Measurements from ENCODE around the gene SLC6A8.

Gene SLC6A8

DNA sequence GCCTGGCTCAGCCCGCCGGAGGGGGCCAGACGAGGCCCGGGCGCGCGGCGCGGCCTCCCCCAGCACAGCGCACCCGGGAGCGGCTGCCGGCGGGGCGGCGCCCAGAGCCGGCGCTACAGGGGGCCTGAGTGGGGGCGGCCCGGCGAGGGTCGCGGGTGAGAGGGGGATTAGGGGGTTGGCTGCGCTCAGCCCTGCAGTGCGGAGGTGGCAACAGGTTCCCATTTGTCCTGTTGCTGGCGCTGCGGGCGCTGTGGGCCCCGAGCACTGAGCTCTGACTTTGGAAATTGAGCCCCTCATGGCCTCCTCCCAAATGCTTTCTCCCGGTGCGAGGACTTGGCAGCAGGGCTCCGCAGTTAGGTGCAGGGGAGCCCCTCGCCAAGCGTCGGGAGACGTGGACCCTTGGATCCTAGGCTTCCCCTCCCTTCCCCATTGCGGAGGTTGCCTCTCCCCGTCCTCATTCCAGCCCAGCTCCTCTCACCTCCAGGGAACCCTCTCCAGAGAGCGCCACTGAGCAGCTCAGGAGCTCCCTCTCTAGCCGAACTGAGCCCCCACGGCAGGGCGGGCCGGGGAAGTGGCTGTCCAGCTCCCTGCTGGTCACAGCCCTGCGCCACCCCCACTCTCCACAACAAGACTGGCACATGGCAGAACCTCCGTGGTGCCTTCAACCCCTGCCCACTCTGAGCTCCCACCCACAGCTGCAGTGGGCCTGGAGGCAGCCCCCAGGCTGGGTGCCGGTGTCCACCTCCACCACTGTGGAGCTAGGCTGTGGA, 43.2 kb upstream of the SLC6A8 start:
- Histone ChIP-seq H3K27me3 (replicated peaks; ENCODE audit: control insufficient read depth, insufficient read depth, low read length) (no peaks in the 10 kb centered on the region; the same call in 1 of the 2 replicates), H3K36me3 (ENCODE audit: control insufficient read depth, insufficient read depth, low read length) (no peaks in the 10 kb centered on the region), H3K4me3 (replicated peaks; ENCODE audit: low read depth, low read length) (no peak overlapping the region)
- TF ChIP-seq, protein P1, sequence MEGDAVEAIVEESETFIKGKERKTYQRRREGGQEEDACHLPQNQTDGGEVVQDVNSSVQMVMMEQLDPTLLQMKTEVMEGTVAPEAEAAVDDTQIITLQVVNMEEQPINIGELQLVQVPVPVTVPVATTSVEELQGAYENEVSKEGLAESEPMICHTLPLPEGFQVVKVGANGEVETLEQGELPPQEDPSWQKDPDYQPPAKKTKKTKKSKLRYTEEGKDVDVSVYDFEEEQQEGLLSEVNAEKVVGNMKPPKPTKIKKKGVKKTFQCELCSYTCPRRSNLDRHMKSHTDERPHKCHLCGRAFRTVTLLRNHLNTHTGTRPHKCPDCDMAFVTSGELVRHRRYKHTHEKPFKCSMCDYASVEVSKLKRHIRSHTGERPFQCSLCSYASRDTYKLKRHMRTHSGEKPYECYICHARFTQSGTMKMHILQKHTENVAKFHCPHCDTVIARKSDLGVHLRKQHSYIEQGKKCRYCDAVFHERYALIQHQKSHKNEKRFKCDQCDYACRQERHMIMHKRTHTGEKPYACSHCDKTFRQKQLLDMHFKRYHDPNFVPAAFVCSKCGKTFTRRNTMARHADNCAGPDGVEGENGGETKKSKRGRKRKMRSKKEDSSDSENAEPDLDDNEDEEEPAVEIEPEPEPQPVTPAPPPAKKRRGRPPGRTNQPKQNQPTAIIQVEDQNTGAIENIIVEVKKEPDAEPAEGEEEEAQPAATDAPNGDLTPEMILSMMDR (IDR thresholded peaks at IDR 0.05; ENCODE audit: insufficient read depth, low read length, poor library complexity, severe bottlenecking) = no peak
- no peak for DNase-seq (ENCODE audit: extremely low read depth, insufficient read length)

DNA sequence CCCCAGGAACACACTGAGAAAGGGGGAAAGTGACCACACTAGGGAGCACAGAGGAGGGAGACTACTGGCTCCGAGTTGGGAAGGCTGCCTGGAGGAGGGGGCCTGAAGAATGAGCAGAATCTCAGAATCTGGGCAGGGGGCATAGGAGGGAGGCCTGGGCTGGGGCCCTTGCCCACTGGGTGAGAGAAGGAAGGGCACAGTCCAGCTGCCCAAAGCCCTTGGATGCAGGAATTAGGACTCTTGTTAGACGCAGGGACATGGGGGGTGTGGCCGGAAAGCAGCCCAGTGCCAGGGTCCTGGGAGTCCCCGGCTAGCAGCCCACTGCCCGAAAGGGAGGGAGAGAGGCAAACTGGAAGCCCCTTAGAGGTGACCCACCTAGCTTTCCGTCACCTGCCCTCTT, 42.6 kb upstream of the SLC6A8 start:
- Histone ChIP-seq H3K27me3 (replicated peaks; ENCODE audit: control insufficient read depth, insufficient read depth, low read length) (no peaks in the 10 kb centered on the region; the same call in 1 of the 2 replicates), H3K4me3 (replicated peaks; ENCODE audit: low read depth, low read length) (no peak overlapping the region), H3K36me3 (ENCODE audit: control insufficient read depth, insufficient read depth, low read length) (no peaks in the 10 kb centered on the region)
- TF ChIP-seq, protein P1 (IDR thresholded peaks at IDR 0.05; ENCODE audit: insufficient read depth, low read length, poor library complexity, severe bottlenecking) = no peak
- no peak for DNase-seq (ENCODE audit: extremely low read depth, insufficient read length)

DNA sequence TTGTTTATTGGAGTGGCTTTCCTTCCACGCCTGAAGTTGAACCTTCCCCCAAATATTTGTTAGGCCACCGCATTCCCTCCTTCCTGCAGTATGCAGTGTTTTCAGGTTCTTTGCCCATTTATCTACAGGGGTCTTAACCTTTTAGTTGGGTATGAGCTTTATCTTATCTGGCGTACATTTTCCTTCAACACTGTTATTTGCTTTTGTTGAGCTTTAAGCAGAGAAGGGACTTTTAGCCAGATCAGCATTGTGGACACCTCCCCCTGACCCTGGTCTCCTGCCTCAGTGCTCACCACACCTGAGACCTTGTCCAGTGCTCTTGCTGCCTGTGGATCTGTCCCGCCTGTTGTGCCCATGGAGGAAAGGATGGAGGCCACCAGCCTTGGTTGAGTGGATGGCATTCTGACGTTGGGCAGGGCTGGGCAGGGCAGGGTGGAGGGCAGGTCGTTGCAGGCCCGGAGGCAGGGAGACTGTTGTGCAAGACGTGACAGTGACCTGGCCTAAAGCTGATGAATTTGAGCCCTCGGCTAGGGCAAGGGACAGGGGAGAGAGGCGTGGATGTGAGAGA, 41.7 kb upstream of the SLC6A8 start:
- DNase-seq (ENCODE audit: extremely low read depth, insufficient read length) = no peak
- H3K27me3 ChIP-seq (replicated peaks; ENCODE audit: control insufficient read depth, insufficient read depth, low read length) = no peaks in the 10 kb centered on the region; the same call in 1 of the 2 replicates
- TF ChIP-seq, protein P1 (IDR thresholded peaks at IDR 0.05; ENCODE audit: insufficient read depth, low read length, poor library complexity, severe bottlenecking) = no peak
- H3K36me3 ChIP-seq (ENCODE audit: control insufficient read depth, insufficient read depth, low read length) = no peaks in the 10 kb centered on the region
- no peak overlapping the region for H3K4me3 ChIP-seq (replicated peaks; ENCODE audit: low read depth, low read length)

DNA sequence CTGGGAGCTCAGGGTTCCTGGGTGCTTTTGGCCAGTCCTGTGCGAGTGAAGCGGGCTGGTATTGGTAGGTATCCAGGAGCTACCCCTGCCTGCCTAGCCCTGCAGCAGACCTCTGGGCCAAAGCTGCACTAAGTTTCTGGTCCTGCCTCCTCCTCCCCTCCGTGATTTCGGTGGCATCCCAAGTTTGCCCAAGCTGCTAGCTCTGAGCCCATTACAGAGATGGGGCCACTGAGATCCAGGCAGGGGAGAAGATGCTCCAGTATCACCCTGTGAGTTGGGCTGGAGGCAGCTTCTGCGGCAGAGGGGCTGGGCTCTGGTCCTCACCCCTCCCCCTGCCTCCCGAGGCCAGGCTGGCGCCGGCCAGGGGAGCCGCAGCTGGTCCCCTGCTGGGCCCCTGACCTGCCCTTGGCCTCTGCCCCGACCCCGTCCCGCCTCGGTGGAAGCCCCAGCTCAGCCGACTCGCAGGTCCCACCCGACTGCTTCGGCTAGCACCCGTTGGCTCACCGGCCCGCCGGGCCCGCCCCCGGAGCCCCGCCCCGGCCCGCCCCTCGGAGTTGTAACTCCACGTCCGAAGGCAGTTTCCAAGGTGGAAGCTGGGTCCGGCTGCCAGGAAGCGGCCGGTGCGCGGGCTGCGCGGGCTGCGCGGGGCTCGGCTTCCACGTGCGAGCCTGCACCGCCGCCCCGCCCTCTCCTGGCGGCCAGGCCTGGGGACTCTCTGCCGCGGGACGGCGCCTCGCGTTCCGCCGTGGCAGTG, 40.9 kb upstream of the SLC6A8 start, which contains the start of gene DUSP9:
Gene DUSP9, plus strand, starts transcription at position 584 of the 754 bp plus-strand sequence. CDS start 751 bp downstream, outside the sequence.
- Histone ChIP-seq H3K4me3 (replicated peaks; ENCODE audit: low read depth, low read length) (no peak within 1 kb of the TSS), H3K36me3 (ENCODE audit: control insufficient read depth, insufficient read depth, low read length) (no peaks in the 10 kb centered on the region), H3K27me3 (replicated peaks; ENCODE audit: control insufficient read depth, insufficient read depth, low read length) (no peaks in the 10 kb centered on the region; the same call in 1 of the 2 replicates)
- no peak for DNase-seq (ENCODE audit: extremely low read depth, insufficient read length)
- TF ChIP-seq, protein P1 (IDR thresholded peaks at IDR 0.05; ENCODE audit: insufficient read depth, low read length, poor library complexity, severe bottlenecking) = no peak

DNA sequence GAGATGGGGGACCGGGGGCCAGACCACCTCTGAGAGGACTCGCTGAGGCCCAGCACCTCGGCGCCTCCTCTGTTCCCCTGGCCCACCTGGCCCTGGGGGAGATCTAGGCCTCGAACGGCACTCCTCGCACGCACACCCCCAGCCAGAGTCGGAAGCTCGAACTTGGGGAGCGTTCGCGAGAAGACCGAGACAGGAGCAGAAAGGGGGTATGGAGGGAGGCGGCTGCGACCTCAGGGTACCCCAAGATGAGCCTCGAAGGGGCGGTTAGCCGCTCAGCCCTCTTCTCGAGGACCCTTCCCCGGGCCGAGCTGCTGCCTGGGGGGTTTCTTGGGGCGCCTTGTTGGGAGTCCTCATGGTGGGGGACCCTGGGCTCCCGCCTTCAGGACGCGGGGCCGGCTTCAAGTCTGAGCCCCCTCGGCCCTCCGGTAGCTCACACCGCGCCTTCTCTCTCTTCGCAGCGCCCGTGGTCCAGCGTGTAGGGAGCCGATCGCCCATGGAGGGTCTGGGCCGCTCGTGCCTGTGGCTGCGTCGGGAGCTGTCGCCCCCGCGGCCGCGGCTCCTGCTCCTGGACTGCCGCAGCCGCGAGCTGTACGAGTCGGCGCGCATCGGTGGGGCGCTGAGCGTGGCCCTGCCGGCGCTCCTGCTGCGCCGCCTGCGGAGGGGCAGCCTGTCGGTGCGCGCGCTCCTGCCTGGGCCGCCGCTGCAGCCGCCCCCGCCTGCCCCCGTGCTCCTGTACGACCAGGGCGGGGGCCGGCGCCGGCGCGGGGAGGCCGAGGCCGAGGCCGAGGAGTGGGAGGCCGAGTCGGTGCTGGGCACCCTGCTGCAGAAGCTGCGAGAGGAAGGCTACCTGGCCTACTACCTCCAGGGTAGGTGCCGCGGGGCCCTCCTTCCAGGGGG, 40.0 kb upstream of the SLC6A8 start:
- TF ChIP-seq, protein P1 (IDR thresholded peaks at IDR 0.05; ENCODE audit: insufficient read depth, low read length, poor library complexity, severe bottlenecking) = no peak
- no peak for DNase-seq (ENCODE audit: extremely low read depth, insufficient read length)
- H3K27me3 ChIP-seq (replicated peaks; ENCODE audit: control insufficient read depth, insufficient read depth, low read length) = no peaks in the 10 kb centered on the region; the same call in 1 of the 2 replicates

More for the DNA sequence above, 40.0 kb upstream of the SLC6A8 start:
- no peak overlapping the region for H3K4me3 ChIP-seq (replicated peaks; ENCODE audit: low read depth, low read length)
- no peaks in the 10 kb centered on the region for H3K36me3 ChIP-seq (ENCODE audit: control insufficient read depth, insufficient read depth, low read length)
